Breast epithelium (tissue), 4 donors: ENCODE results near the gene C6orf62. TPM values are rescaled to one million over a fixed set of nuclear protein-coding genes. Genes with fewer than 3 reads are reported as not detected.

ENCODE experiments used
- DNase-seq, 2 donors: peaks; one replicate each; pipeline ENCODE4 v3.0.0-alpha.2; 2019; ENCODE audit warnings: low spot score in 2 of 2
- H3K27ac ChIP-seq, 2 donors: fragments of 200-600 bp; sonication (generic) in 1 of 2; one replicate each; pipeline ENCODE4 v1.5.1; 2016 to 2019; ENCODE audit warnings: mild to moderate bottlenecking in 1 of 2
- H3K27me3 ChIP-seq, 2 donors: fragments of 200-600 bp; sonication (generic) in 1 of 2; one replicate each; pipeline versions ENCODE4 v1.5.1 to v1.6.0; 2017 to 2019; ENCODE audit warnings: control low read depth in 1 of 2, mild to moderate bottlenecking in 1 of 2
- H3K36me3 ChIP-seq: fragments of 200-600 bp; one replicate; pipeline ENCODE4 v1.5.1; 2019
- H3K4me1 ChIP-seq, 2 donors: fragments of 200-600 bp; sonication (generic); one replicate each; pipeline ENCODE4 v1.5.1; 2016 to 2019; ENCODE audit warnings: control low read depth in 1 of 2
- H3K4me3 ChIP-seq, 3 donors: fragments of 200-600 bp; sonication (generic); 1 replicate in 2 of 3; 2 replicates in 1 of 3; pipeline ENCODE4 v1.5.1; 2016 to 2019; ENCODE audit warnings: mild to moderate bottlenecking in 3 of 3, moderate library complexity in 2 of 3
- H3K9me3 ChIP-seq, 2 donors: fragments of 200-600 bp; sonication (generic) in 1 of 2; one replicate each; pipeline ENCODE4 v1.5.1; 2016 to 2019; ENCODE audit warnings: control low read depth in 1 of 2
- POLR2A ChIP-seq: fragments of 450-650 bp; IDR thresholded peaks from one replicate; pipeline ENCODE4 v1.6.1; 2016; ENCODE audit warnings: antibody characterized with exemption, mild to moderate bottlenecking, moderate library complexity
- POLR2AphosphoS5 ChIP-seq, 3 donors: sonication (generic); formaldehyde crosslinking; IDR thresholded peaks; one replicate each; pipeline ENCODE4 v1.6.1; 2017; ENCODE audit warnings: antibody characterized with exemption in 3 of 3
- intact Hi-C: fragments of 100-400 bp; cut with DNase I; formaldehyde crosslinking; loops from one replicate; pipeline ENCODE4 v1.15.1; 2023; ENCODE audit warnings: low total_unique reads
- total RNA-seq, 3 donors: library from RNA; depleted of rRNA; stranded (reverse); fragments of >200 nt; gene quantifications; one replicate each; pipeline ENCODE4 v1.1.0, GENCODE V29; 2016
- TF ChIP-seq, protein P1 (sequence below), 3 donors: fragments of 450-650 bp; IDR thresholded peaks; one replicate each; pipeline ENCODE4 v1.5.1; 2016 to 2017; ENCODE audit warnings: antibody characterized with exemption in 3 of 3, mild to moderate bottlenecking in 3 of 3, moderate library complexity in 3 of 3

C6orf62 gene
- total RNA-seq, 3 donors from 2014 or later, result 57.0 to 86.1 (median 66.1) TPM

DNA sequence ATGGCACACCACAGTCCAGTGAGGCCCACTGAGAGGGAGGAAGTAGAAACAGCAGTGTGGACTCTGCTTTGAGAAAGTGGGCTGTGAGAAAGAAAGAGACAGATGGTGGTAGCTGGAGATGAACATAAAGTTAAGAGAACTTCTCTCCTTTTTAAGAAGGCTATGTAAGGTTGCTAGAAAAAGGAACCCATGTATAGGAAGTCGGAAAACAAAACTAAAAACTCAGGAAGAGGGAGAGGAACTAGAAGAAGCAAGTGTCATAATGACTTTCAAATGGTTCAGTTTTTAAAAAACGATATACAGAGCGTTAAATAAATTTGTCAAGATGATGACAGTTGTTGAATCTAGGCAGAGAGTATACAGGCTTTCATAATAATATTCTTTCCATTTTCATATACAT lies 30.3 kb upstream of the C6orf62 start:
- Histone ChIP-seq H3K9me3 (no peaks in the 10 kb centered on the region), H3K4me3 (no peak overlapping the region), H3K27me3 (no peaks in the 10 kb centered on the region), H3K36me3 (no peaks in the 10 kb centered on the region), H3K27ac (no peak overlapping the region), H3K4me1 (no peaks in the 10 kb centered on the region)
- intact Hi-C loops, result no loop called here
- DNase-seq, result no peak
- TF ChIP-seq, protein P1, sequence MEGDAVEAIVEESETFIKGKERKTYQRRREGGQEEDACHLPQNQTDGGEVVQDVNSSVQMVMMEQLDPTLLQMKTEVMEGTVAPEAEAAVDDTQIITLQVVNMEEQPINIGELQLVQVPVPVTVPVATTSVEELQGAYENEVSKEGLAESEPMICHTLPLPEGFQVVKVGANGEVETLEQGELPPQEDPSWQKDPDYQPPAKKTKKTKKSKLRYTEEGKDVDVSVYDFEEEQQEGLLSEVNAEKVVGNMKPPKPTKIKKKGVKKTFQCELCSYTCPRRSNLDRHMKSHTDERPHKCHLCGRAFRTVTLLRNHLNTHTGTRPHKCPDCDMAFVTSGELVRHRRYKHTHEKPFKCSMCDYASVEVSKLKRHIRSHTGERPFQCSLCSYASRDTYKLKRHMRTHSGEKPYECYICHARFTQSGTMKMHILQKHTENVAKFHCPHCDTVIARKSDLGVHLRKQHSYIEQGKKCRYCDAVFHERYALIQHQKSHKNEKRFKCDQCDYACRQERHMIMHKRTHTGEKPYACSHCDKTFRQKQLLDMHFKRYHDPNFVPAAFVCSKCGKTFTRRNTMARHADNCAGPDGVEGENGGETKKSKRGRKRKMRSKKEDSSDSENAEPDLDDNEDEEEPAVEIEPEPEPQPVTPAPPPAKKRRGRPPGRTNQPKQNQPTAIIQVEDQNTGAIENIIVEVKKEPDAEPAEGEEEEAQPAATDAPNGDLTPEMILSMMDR (IDR thresholded peaks at IDR 0.05), result no peak
- no peak for TF ChIP-seq POLR2A
- no peak for TF ChIP-seq POLR2AphosphoS5 (IDR thresholded peaks at IDR 0.05)

DNA sequence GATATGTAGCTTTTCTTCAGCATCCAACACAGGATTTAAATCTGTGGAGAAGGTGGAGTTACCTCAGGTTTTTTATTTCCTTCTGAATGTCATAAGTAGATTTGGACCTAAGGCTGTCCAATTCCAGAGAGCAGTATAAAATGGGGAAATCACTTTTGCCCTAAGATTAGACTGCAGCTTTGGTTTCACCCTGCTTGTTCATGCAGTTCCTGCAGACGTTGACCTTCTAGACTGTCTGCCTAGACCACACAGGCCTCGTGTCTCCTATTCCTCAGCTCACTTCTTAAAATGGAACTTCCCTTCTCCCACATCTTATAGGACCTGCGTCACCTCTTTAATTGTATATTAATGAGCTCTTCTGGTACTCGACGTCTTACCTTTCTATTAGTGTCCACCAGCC lies 26.0 kb upstream of the C6orf62 start:
- no peak for TF ChIP-seq POLR2AphosphoS5 (IDR thresholded peaks at IDR 0.05)
- no peak for TF ChIP-seq POLR2A
- TF ChIP-seq, protein P1 (IDR thresholded peaks at IDR 0.05), result no peak
- Histone ChIP-seq H3K4me3 (no peak overlapping the region), H3K4me1 (no peaks in the 10 kb centered on the region), H3K27me3 (no peaks in the 10 kb centered on the region), H3K9me3 (no peaks in the 10 kb centered on the region), H3K27ac (no peak overlapping the region), H3K36me3 (no peaks in the 10 kb centered on the region)
- intact Hi-C loops, result no loop called here
- DNase-seq, result no peak

DNA sequence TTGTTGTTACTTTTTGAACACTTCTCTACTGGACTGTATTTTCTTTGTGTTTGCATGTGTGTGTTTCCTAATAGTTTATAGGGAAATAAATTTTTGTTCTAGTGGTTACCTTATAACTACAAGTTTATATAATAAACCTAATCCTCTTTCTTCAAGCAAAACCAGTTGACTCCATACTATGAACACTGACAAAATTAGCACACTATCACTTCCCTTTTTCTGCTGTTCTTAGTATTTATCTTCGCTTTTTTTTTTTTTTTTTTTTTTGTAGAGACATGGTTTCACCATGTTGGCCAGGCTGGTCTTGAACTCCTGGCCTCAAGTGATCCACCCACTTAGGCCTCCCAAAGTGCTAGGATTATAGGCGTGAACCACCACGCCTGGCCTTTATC lies 25.0 kb upstream of the C6orf62 start:
- Histone ChIP-seq H3K27ac (no peak overlapping the region), H3K4me1 (no peaks in the 10 kb centered on the region), H3K36me3 (no peaks in the 10 kb centered on the region), H3K27me3 (no peaks in the 10 kb centered on the region), H3K4me3 (no peak overlapping the region), H3K9me3 (no peaks in the 10 kb centered on the region)
- no peak for DNase-seq
- intact Hi-C loops, result no loop called here
- TF ChIP-seq POLR2AphosphoS5 (IDR thresholded peaks at IDR 0.05), result no peak
- TF ChIP-seq, protein P1 (IDR thresholded peaks at IDR 0.05), result no peak
- no peak for TF ChIP-seq POLR2A

DNA sequence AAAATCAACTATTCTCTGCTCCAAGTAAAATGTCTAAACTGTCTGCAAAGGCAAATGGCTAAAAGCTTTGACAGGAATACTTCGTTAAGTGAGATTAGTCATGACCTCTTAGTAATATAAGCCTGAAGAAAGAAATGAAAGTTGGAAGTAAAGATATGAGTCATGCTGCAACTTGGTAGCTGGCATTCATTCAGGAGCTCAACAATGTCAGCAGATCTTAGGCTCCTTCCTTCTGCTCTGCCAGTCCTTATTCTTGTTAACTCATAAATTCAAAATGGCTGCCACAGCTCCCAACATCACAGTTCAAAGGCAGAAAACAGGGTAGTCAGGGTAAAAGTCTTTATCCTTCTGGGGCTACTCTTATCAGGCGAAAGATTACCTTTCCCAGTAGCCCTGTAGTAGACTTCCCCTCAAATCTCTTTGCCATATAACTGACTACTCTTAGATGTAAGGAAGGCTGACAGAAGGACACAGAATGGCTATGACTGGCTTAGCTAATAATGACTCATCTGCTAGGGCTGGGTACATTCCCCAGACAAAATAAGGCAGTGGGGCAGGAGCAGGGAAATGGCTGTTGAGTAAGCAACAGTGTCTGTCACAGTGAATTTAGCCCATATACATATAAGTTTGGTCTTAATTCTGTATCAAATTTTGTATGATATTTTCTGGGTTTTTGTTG lies 24.4 kb upstream of the C6orf62 start:
- no peaks in the 10 kb centered on the region for H3K27me3 ChIP-seq
- no peak overlapping the region for H3K27ac ChIP-seq
- intact Hi-C loops, result no loop called here
- no peaks in the 10 kb centered on the region for H3K4me1 ChIP-seq
- H3K9me3 ChIP-seq, result no peaks in the 10 kb centered on the region
- no peak overlapping the region for H3K4me3 ChIP-seq
- DNase-seq, result no peak
- TF ChIP-seq POLR2AphosphoS5 (IDR thresholded peaks at IDR 0.05) (no peak), POLR2A (no peak)
- TF ChIP-seq, protein P1 (IDR thresholded peaks at IDR 0.05), result no peak
- no peaks in the 10 kb centered on the region for H3K36me3 ChIP-seq

DNA sequence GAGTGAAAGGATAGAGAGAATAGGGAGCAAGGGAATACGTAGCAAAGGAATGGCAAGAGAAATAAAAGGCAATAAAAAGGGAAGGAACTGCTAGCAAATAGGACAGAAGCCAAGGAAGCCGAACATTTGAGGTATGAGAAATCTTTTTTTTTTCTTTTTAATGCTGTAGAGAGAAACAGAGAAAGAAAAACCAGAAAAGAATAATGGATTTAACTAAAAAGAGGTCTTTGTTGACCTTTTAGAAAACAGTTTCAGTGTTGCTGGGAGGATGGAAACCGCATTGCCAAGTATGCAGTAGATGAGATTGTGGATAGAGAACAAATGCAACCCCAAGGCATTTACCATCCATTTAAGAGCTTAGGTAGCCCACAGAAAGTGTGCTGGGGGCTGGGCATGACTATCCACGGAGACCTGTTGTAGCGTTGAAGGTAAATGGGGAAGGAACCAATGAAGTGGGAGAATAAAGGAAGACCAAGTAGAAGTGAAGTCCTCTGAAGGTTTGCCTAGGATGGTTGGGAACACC lies 23.3 kb upstream of the C6orf62 start:
- TF ChIP-seq, protein P1 (IDR thresholded peaks at IDR 0.05), result no peak
- TF ChIP-seq POLR2A (no peak), POLR2AphosphoS5 (IDR thresholded peaks at IDR 0.05) (no peak)
- no peaks in the 10 kb centered on the region for H3K9me3 ChIP-seq
- intact Hi-C loops, result no loop called here
- H3K27ac ChIP-seq, result no peak overlapping the region
- H3K4me1 ChIP-seq, result no peaks in the 10 kb centered on the region
- DNase-seq, result no peak
- H3K36me3 ChIP-seq, result no peaks in the 10 kb centered on the region
- no peak overlapping the region for H3K4me3 ChIP-seq
- no peaks in the 10 kb centered on the region for H3K27me3 ChIP-seq
